ENCODE results near the gene RABGAP1L.
"Not testable (repeated sequence)": the region's sequence is repeated elsewhere in the genome, so short reads cannot be mapped to it uniquely, and the experiment has no call there.

- not testable (repeated sequence) for TF ChIP-seq CTCF (conservative IDR thresholded peaks at IDR 0.05); EZH2 (IDR thresholded peaks at IDR 0.05; ENCODE audit: low read depth)
Observed at GRCh38 chr1:174256386-174256785, 97.1 kb downstream of the RABGAP1L start.
